ENCODE measurements around the gene TBC1D8.

The TBC1D8 gene

GRCh38 chr2:101162561-101163330, 11.6 kb upstream of the TBC1D8 start:
- no peak for DNase-seq (ENCODE audit: low read depth in 4 of 4, low spot score in 1 of 4)

GRCh38 chr2:101161658-101162057, 10.5 kb upstream of the TBC1D8 start:
- no peak for DNase-seq (ENCODE audit: low read depth in 4 of 4, low spot score in 1 of 4)

- no peak for DNase-seq (ENCODE audit: low read depth in 4 of 4, low spot score in 1 of 4)
Measured at GRCh38 chr2:101160454-101160853, 9.3 kb upstream of the TBC1D8 start.

- DNase-seq (ENCODE audit: low read depth in 4 of 4, low spot score in 1 of 4) = no peak
Measured at GRCh38 chr2:101159526-101159925, 8.3 kb upstream of the TBC1D8 start.

- no peak for DNase-seq (ENCODE audit: low read depth in 4 of 4, low spot score in 1 of 4)
Measured at GRCh38 chr2:101157272-101157671, 6.1 kb upstream of the TBC1D8 start.

GRCh38 chr2:101153787-101154186, 2.6 kb upstream of the TBC1D8 start:
- DNase-seq (ENCODE audit: low read depth in 4 of 4, low spot score in 1 of 4) = no peak

GRCh38 chr2:101153077-101153707, 2.0 kb upstream of the TBC1D8 start:
- DNase-seq (ENCODE audit: low read depth in 4 of 4, low spot score in 1 of 4) = no peak

GRCh38 chr2:101152272-101153076, 1.3 kb upstream of the TBC1D8 start:
- no peak for DNase-seq (ENCODE audit: low read depth in 4 of 4, low spot score in 1 of 4)

GRCh38 chr2:101151859-101152271, 683 bp upstream of the TBC1D8 start:
- DNase-seq (ENCODE audit: low read depth in 4 of 4, low spot score in 1 of 4) = no peak

GRCh38 chr2:101150306-101151145, 656 bp downstream of the TBC1D8 start:
- DNase-seq (ENCODE audit: low read depth in 4 of 4, low spot score in 1 of 4) = no peak

GRCh38 chr2:101149241-101150192, 1.7 kb downstream of the TBC1D8 start:
- DNase-seq (ENCODE audit: low read depth in 4 of 4, low spot score in 1 of 4) = no peak

GRCh38 chr2:101148777-101149176, 2.4 kb downstream of the TBC1D8 start:
- DNase-seq (ENCODE audit: low read depth in 4 of 4, low spot score in 1 of 4) = no peak

- DNase-seq (ENCODE audit: low read depth in 4 of 4, low spot score in 1 of 4) = no peak
Measured at GRCh38 chr2:101147971-101148370, 3.2 kb downstream of the TBC1D8 start.

GRCh38 chr2:101147062-101147461, 4.1 kb downstream of the TBC1D8 start:
- no peak for DNase-seq (ENCODE audit: low read depth in 4 of 4, low spot score in 1 of 4)

- DNase-seq (ENCODE audit: low read depth in 4 of 4, low spot score in 1 of 4) = no peak
Measured at GRCh38 chr2:101146535-101146934, 4.6 kb downstream of the TBC1D8 start.

- no peak for DNase-seq (ENCODE audit: low read depth in 4 of 4, low spot score in 1 of 4)
Measured at GRCh38 chr2:101145406-101145805, 5.8 kb downstream of the TBC1D8 start.

- no peak for DNase-seq (ENCODE audit: low read depth in 4 of 4, low spot score in 1 of 4)
Measured at GRCh38 chr2:101142163-101142562, 9.0 kb downstream of the TBC1D8 start.

GRCh38 chr2:101140978-101141655, 10.1 kb downstream of the TBC1D8 start:
- DNase-seq (ENCODE audit: low read depth in 4 of 4, low spot score in 1 of 4) = no peak

- DNase-seq (ENCODE audit: low read depth in 4 of 4, low spot score in 1 of 4) = no peak
Measured at GRCh38 chr2:101140237-101140636, 10.9 kb downstream of the TBC1D8 start.

Data from stimulated activated CD4-positive, alpha-beta T cell treated with anti-CD3 and anti-CD28 coated beads, Interleukin-1b, Interleukin-23, amount 100 ng/mL, for 24 hours (primary cell).